ENCODE results near the gene COG3.

COG3 gene

GRCh38 chr13:45448965-45449559, 15.7 kb upstream of the COG3 start:
- FAIRE-seq, result no peak

- no peak for FAIRE-seq
Observed at GRCh38 chr13:45451282-45451681, 13.5 kb upstream of the COG3 start.

- FAIRE-seq, result no peak
Observed at GRCh38 chr13:45454204-45454603, 10.5 kb upstream of the COG3 start.

GRCh38 chr13:45456196-45456972, 8.4 kb upstream of the COG3 start:
- FAIRE-seq, result no peak

GRCh38 chr13:45464141-45464686, 525 bp upstream of the COG3 start:
- FAIRE-seq, result no peak

GRCh38 chr13:45466359-45466758, 1.6 kb downstream of the COG3 start:
- FAIRE-seq, result no peak

GRCh38 chr13:45468635-45469034, 3.9 kb downstream of the COG3 start:
- no peak for FAIRE-seq

- no peak for FAIRE-seq
Observed at GRCh38 chr13:45472171-45472705, 7.5 kb downstream of the COG3 start.

GRCh38 chr13:45473627-45474026, 8.9 kb downstream of the COG3 start:
- no peak for FAIRE-seq

GRCh38 chr13:45474584-45475454, 10.1 kb downstream of the COG3 start:
- FAIRE-seq, result no peak

GRCh38 chr13:45479661-45480060, 14.9 kb downstream of the COG3 start:
- FAIRE-seq, result no peak

- FAIRE-seq, result peak; percentile 31
Observed at GRCh38 chr13:45481688-45482087, 16.9 kb downstream of the COG3 start.

- FAIRE-seq, result no peak
Observed at GRCh38 chr13:45482571-45483173, 17.9 kb downstream of the COG3 start.

GRCh38 chr13:45487604-45488003, 22.9 kb downstream of the COG3 start:
- FAIRE-seq, result no peak

GRCh38 chr13:45490068-45490467, 25.3 kb downstream of the COG3 start:
- FAIRE-seq, result peak; percentile 33

GRCh38 chr13:45492538-45492937, 27.8 kb downstream of the COG3 start:
- peak; percentile 76 for FAIRE-seq

GRCh38 chr13:45496942-45497341, 32.2 kb downstream of the COG3 start:
- no peak for FAIRE-seq

GRCh38 chr13:45500492-45501174, 35.9 kb downstream of the COG3 start:
- FAIRE-seq, result no peak

- FAIRE-seq, result no peak
Observed at GRCh38 chr13:45501175-45501526, 36.4 kb downstream of the COG3 start.

- FAIRE-seq, result no peak
Observed at GRCh38 chr13:45503658-45504057, 38.9 kb downstream of the COG3 start.

GRCh38 chr13:45506811-45507210, 42.1 kb downstream of the COG3 start:
- no peak for FAIRE-seq

- no peak for FAIRE-seq
Observed at GRCh38 chr13:45508776-45509175, 44.0 kb downstream of the COG3 start.

Data from G401.6 (cell line).